ENCODE data around the gene BFSP1. TPM values are rescaled to one million over a fixed set of nuclear protein-coding genes. Genes with fewer than 3 reads are reported as not detected.

Gene BFSP1
- total and polyA plus RNA-seq, 4 donors, result 1.5 to 9.9 (median 2.5) TPM

GRCh38 chr20:17493173-17493572 is 38.0 kb downstream of the BFSP1 start:
- intact Hi-C loops (cut with DNase I), result no loop called here
- Histone ChIP-seq H3K27me3 (ENCODE audit: control insufficient read depth in 1 of 2, insufficient read depth in 2 of 2, low read length in 1 of 2) (no peaks in the 10 kb centered on the region), H3K36me3 (ENCODE audit: control insufficient read depth in 1 of 2, insufficient read depth in 2 of 2, low read length in 1 of 2) (no peaks in the 10 kb centered on the region), H3K4me1 (ENCODE audit: control insufficient read depth in 1 of 2, insufficient read depth in 2 of 2, low read length in 2 of 2) (no peaks in the 10 kb centered on the region), H3K9me3 (ENCODE audit: control insufficient read depth, low read length) (no peaks in the 10 kb centered on the region), H3K4me3 (ENCODE audit: low read length in 2 of 2) (no peak overlapping the region), H3K27ac (ENCODE audit: low read depth in 1 of 2, low read length in 2 of 2) (no peak overlapping the region)
- no peak for DNase-seq
- no peak for ATAC-seq (ENCODE audit: low FRiP score)
- 71 to 82% methylated on average over 2 of the region's 2 CpGs for WGBS, 2 donors

DNA sequence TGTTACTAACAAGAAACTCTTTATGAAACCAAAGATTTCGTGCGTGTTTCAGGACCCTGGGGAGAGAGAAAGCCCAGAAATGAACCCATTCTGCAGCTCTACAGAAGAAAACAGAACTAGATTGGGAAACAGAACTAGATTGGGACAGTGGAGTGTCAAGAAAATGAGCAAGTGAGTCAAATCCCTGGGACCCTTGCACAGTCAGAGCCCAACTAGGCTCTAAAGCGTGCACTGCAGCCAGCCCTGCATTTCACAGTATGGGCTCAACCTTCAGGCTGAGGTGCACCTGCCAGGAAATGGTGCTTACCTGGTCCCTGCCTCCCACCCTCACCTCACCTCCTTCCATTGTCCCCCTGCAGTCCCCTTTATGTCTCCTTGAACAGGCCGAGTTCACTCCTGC is 39.7 kb downstream of the BFSP1 start:
- no peak for DNase-seq
- H3K9me3 ChIP-seq (ENCODE audit: control insufficient read depth, low read length), result no peaks in the 10 kb centered on the region

DNA sequence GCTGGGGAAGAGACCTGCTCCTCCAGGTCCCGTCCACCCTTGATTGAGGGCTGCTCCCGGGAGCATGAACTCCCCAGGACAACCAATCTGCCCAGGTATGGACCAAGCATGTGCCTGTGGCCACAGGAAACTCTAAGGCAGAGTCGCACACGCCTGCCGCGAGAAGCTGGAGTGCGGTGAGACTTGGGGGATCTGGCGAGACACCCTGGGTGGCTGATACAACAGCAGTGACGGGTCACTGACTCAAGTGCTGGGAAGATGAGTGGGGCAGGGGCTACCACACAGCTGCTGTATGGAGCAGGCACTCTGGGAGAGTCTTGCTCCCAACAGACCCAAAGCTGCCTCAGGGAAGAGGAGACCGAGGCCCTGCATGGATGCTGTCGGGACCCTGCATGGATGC is 40.1 kb downstream of the BFSP1 start:
- Histone ChIP-seq H3K9me3 (ENCODE audit: control insufficient read depth, low read length) (no peaks in the 10 kb centered on the region), H3K4me3 (ENCODE audit: low read length in 2 of 2) (no peak overlapping the region), H3K27me3 (ENCODE audit: control insufficient read depth in 1 of 2, insufficient read depth in 2 of 2, low read length in 1 of 2) (no peaks in the 10 kb centered on the region), H3K36me3 (ENCODE audit: control insufficient read depth in 1 of 2, insufficient read depth in 2 of 2, low read length in 1 of 2) (no peaks in the 10 kb centered on the region), H3K4me1 (ENCODE audit: control insufficient read depth in 1 of 2, insufficient read depth in 2 of 2, low read length in 2 of 2) (no peaks in the 10 kb centered on the region), H3K27ac (ENCODE audit: low read depth in 1 of 2, low read length in 2 of 2) (no peak overlapping the region)
- WGBS, 2 donors, result 81 to 94% methylated on average over 11 of the region's 11 CpGs
- DNase-seq, result no peak
- ATAC-seq (ENCODE audit: low FRiP score), result no peak
- intact Hi-C loops (cut with DNase I), result no loop called here

More for the DNA sequence above, 39.7 kb downstream of the BFSP1 start:
- no peak overlapping the region for H3K27ac ChIP-seq (ENCODE audit: low read depth in 1 of 2, low read length in 2 of 2)
- no peak for ATAC-seq (ENCODE audit: low FRiP score)
- intact Hi-C loops (cut with DNase I), result no loop called here
- no peaks in the 10 kb centered on the region for H3K36me3 ChIP-seq (ENCODE audit: control insufficient read depth in 1 of 2, insufficient read depth in 2 of 2, low read length in 1 of 2)
- no peaks in the 10 kb centered on the region for H3K27me3 ChIP-seq (ENCODE audit: control insufficient read depth in 1 of 2, insufficient read depth in 2 of 2, low read length in 1 of 2)
- H3K4me1 ChIP-seq (ENCODE audit: control insufficient read depth in 1 of 2, insufficient read depth in 2 of 2, low read length in 2 of 2), result no peaks in the 10 kb centered on the region
- WGBS, 2 donors, result 94 to 96% methylated on average over 4 of the region's 4 CpGs
- H3K4me3 ChIP-seq (ENCODE audit: low read length in 2 of 2), result no peak overlapping the region

DNA sequence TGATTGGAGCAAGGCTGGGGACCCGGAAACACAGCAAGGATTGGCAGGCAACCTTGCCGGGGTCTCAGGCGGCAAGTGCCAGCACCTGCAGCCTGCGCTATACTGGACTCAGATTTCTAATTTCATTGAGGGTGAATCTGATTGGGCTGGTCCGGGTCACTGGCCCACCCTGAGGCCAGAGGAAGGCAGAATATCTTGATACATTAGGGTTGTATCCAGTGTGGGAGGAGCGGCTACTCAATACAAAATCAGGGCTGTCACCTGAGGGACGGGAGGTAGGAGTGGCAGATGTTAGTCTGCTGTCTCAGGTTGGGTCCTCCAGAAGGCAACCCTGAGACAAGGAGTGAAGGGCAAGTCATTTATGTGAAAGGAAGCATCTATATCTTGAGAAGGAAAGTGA is 40.7 kb downstream of the BFSP1 start:
- intact Hi-C loops (cut with DNase I), result no loop called here
- no peak for DNase-seq

DNA sequence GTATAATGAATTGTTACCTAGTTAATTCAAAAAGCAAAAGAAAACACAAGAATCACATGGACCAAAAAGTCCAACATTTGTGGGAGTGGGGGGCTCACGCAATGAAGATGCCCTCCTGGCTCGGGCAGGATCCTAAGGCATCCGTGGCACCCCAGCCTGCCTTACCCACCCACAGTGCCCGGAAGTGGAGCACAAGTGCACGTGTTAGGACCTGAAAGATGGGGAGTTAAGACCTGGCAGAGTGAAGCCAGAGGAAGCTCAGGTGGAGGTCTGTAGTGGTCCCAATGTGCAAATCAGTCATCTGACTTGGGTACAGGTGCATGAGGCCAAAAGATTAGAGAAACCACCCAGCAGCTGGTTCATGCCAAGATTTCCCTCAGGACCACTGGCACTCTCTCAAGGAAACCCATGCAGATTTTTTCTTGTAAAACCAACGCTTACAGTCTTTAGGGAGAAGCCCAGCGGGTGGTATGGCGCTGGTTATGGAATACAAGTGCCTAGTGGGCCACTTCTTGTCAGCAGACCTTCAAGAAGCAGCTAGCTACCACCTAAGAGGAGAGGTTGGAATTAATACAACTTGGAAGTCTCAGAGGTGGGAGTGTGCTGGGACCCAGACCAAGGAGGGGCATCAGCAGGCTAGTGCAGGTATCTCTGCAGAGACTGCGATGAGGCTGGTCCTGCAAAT is 42.1 kb downstream of the BFSP1 start:
- H3K9me3 ChIP-seq (ENCODE audit: control insufficient read depth, low read length), result peaks cover 3% of the 10 kb centered on the region
- H3K4me3 ChIP-seq (ENCODE audit: low read length in 2 of 2), result no peak overlapping the region
- H3K4me1 ChIP-seq (ENCODE audit: control insufficient read depth in 1 of 2, insufficient read depth in 2 of 2, low read length in 2 of 2), result no peaks in the 10 kb centered on the region
- no peaks in the 10 kb centered on the region for H3K27me3 ChIP-seq (ENCODE audit: control insufficient read depth in 1 of 2, insufficient read depth in 2 of 2, low read length in 1 of 2)
- DNase-seq (no peak), ATAC-seq (ENCODE audit: low FRiP score) (no peak)
- no peaks in the 10 kb centered on the region for H3K36me3 ChIP-seq (ENCODE audit: control insufficient read depth in 1 of 2, insufficient read depth in 2 of 2, low read length in 1 of 2)
- intact Hi-C loops (cut with DNase I), result no loop called here
- 77 to 79% methylated on average over 9 of the region's 9 CpGs for WGBS, 2 donors
- no peak overlapping the region for H3K27ac ChIP-seq (ENCODE audit: low read depth in 1 of 2, low read length in 2 of 2)

More for the DNA sequence above, 40.7 kb downstream of the BFSP1 start:
- H3K27ac ChIP-seq (ENCODE audit: low read depth in 1 of 2, low read length in 2 of 2), result no peak overlapping the region
- H3K27me3 ChIP-seq (ENCODE audit: control insufficient read depth in 1 of 2, insufficient read depth in 2 of 2, low read length in 1 of 2), result no peaks in the 10 kb centered on the region
- H3K9me3 ChIP-seq (ENCODE audit: control insufficient read depth, low read length), result no peaks in the 10 kb centered on the region
- no peak overlapping the region for H3K4me3 ChIP-seq (ENCODE audit: low read length in 2 of 2)
- 91 to 93% methylated on average over 7 of the region's 7 CpGs for whole genome bisulfite sequencing, 2 donors
- no peak for ATAC-seq (ENCODE audit: low FRiP score)
- no peaks in the 10 kb centered on the region for H3K36me3 ChIP-seq (ENCODE audit: control insufficient read depth in 1 of 2, insufficient read depth in 2 of 2, low read length in 1 of 2)
- H3K4me1 ChIP-seq (ENCODE audit: control insufficient read depth in 1 of 2, insufficient read depth in 2 of 2, low read length in 2 of 2), result no peaks in the 10 kb centered on the region

DNA sequence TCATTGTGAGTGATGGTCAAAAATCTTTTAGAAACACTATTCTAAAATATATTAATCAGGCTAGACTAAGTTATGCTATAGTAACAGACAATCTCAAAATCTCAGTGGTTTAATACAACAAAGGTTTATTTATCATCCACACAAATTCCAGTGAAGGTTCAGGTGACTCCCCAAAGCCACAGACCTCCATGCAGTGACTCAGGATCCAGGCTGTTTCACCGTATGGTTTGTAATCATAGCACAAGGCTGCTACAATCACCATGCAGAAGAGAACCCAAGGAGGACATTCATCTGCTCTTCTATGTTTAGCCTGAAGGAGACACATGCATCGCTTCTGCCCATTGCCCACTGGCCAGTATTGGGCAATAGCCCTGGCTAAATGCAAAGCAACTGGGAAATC is 46.2 kb downstream of the BFSP1 start:
- Histone ChIP-seq H3K9me3 (ENCODE audit: control insufficient read depth, low read length) (peaks cover 3% of the 10 kb centered on the region), H3K36me3 (ENCODE audit: control insufficient read depth in 1 of 2, insufficient read depth in 2 of 2, low read length in 1 of 2) (no peaks in the 10 kb centered on the region), H3K27me3 (ENCODE audit: control insufficient read depth in 1 of 2, insufficient read depth in 2 of 2, low read length in 1 of 2) (no peaks in the 10 kb centered on the region), H3K27ac (ENCODE audit: low read depth in 1 of 2, low read length in 2 of 2) (no peak overlapping the region), H3K4me3 (ENCODE audit: low read length in 2 of 2) (no peak overlapping the region), H3K4me1 (ENCODE audit: control insufficient read depth in 1 of 2, insufficient read depth in 2 of 2, low read length in 2 of 2) (no peaks in the 10 kb centered on the region)
- ATAC-seq (ENCODE audit: low FRiP score) (no peak), DNase-seq (no peak)
- intact Hi-C loops (cut with DNase I), result no loop called here
- WGBS, 2 donors, result 87 to 93% methylated on average over 2 of the region's 2 CpGs

DNA sequence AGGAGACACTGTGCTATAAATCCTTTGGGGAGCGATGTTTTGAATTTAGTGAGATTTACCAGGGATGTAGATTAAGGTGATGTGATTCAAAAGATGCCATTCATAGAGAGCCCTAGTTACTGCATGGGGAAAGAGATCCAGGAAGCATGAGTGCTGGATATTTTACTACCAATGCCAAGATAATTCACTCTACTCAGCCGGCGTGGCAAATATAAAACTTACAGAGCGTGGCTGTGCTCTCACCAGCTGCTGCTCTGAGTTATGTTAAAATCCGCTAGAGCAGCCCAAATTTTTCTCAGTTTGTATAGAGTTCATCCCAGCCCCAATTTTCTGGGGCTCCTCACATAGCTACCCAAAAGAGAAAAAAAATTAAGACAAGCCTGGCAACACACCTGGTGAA is 48.6 kb downstream of the BFSP1 start:
- no peak for DNase-seq
- Histone ChIP-seq H3K27ac (ENCODE audit: low read depth in 1 of 2, low read length in 2 of 2) (no peak overlapping the region), H3K4me3 (ENCODE audit: low read length in 2 of 2) (no peak overlapping the region), H3K27me3 (ENCODE audit: control insufficient read depth in 1 of 2, insufficient read depth in 2 of 2, low read length in 1 of 2) (no peaks in the 10 kb centered on the region), H3K4me1 (ENCODE audit: control insufficient read depth in 1 of 2, insufficient read depth in 2 of 2, low read length in 2 of 2) (no peaks in the 10 kb centered on the region), H3K36me3 (ENCODE audit: control insufficient read depth in 1 of 2, insufficient read depth in 2 of 2, low read length in 1 of 2) (no peaks in the 10 kb centered on the region), H3K9me3 (ENCODE audit: control insufficient read depth, low read length) (peaks cover 3% of the 10 kb centered on the region)
- intact Hi-C loops (cut with DNase I), result no loop called here
- WGBS, 2 donors, result 60 to 61% methylated on average over 5 of the region's 5 CpGs
- no peak for ATAC-seq (ENCODE audit: low FRiP score)

- Histone ChIP-seq H3K4me1 (ENCODE audit: control insufficient read depth in 1 of 2, insufficient read depth in 2 of 2, low read length in 2 of 2) (no peaks in the 10 kb centered on the region), H3K9me3 (ENCODE audit: control insufficient read depth, low read length) (peaks cover 3% of the 10 kb centered on the region), H3K27ac (ENCODE audit: low read depth in 1 of 2, low read length in 2 of 2) (no peak overlapping the region), H3K4me3 (ENCODE audit: low read length in 2 of 2) (no peak overlapping the region), H3K27me3 (ENCODE audit: control insufficient read depth in 1 of 2, insufficient read depth in 2 of 2, low read length in 1 of 2) (no peaks in the 10 kb centered on the region), H3K36me3 (ENCODE audit: control insufficient read depth in 1 of 2, insufficient read depth in 2 of 2, low read length in 1 of 2) (no peaks in the 10 kb centered on the region)
- 92 to 93% methylated on average over 16 of the region's 16 CpGs for WGBS, 2 donors
- intact Hi-C loops (cut with DNase I), result no loop called here
- DNase-seq (no peak), ATAC-seq (ENCODE audit: low FRiP score) (no peak)
These were observed 49.5 kb downstream of the BFSP1 start for GRCh38 chr20:17481661-17482060.

GRCh38 chr20:17480696-17481095 is 50.5 kb downstream of the BFSP1 start:
- Histone ChIP-seq H3K27me3 (ENCODE audit: control insufficient read depth in 1 of 2, insufficient read depth in 2 of 2, low read length in 1 of 2) (no peaks in the 10 kb centered on the region), H3K4me1 (ENCODE audit: control insufficient read depth in 1 of 2, insufficient read depth in 2 of 2, low read length in 2 of 2) (no peaks in the 10 kb centered on the region), H3K4me3 (ENCODE audit: low read length in 2 of 2) (no peak overlapping the region), H3K9me3 (ENCODE audit: control insufficient read depth, low read length) (peaks cover 3% of the 10 kb centered on the region), H3K36me3 (ENCODE audit: control insufficient read depth in 1 of 2, insufficient read depth in 2 of 2, low read length in 1 of 2) (no peaks in the 10 kb centered on the region), H3K27ac (ENCODE audit: low read depth in 1 of 2, low read length in 2 of 2) (no peak overlapping the region)
- intact Hi-C loops (cut with DNase I), result no loop called here
- no peak for DNase-seq
- WGBS, 2 donors, result 84 to 91% methylated on average over 11 of the region's 11 CpGs
- no peak for ATAC-seq (ENCODE audit: low FRiP score)
